ENCODE data around the gene GRIN3B. TPM values are rescaled to one million over a fixed set of nuclear protein-coding genes. Genes with fewer than 3 reads are reported as not detected.

GRIN3B gene
- total and polyA plus RNA-seq, 9 of the 15 experiments (the other 6 are each of a cell fraction or from before 2014, with no cell fraction given) = 0.06 to 0.95 (median 0.19) TPM; not detected in 6

- no peak for TF ChIP-seq THAP12 (CRISPR knock-in tag; IDR thresholded peaks at IDR 0.05)
- TF ChIP-seq ZNF24 (IDR thresholded peaks at IDR 0.05) = peak; percentile 48; the same call in 1 of the 2 replicates
- TF ChIP-seq, protein P1, sequence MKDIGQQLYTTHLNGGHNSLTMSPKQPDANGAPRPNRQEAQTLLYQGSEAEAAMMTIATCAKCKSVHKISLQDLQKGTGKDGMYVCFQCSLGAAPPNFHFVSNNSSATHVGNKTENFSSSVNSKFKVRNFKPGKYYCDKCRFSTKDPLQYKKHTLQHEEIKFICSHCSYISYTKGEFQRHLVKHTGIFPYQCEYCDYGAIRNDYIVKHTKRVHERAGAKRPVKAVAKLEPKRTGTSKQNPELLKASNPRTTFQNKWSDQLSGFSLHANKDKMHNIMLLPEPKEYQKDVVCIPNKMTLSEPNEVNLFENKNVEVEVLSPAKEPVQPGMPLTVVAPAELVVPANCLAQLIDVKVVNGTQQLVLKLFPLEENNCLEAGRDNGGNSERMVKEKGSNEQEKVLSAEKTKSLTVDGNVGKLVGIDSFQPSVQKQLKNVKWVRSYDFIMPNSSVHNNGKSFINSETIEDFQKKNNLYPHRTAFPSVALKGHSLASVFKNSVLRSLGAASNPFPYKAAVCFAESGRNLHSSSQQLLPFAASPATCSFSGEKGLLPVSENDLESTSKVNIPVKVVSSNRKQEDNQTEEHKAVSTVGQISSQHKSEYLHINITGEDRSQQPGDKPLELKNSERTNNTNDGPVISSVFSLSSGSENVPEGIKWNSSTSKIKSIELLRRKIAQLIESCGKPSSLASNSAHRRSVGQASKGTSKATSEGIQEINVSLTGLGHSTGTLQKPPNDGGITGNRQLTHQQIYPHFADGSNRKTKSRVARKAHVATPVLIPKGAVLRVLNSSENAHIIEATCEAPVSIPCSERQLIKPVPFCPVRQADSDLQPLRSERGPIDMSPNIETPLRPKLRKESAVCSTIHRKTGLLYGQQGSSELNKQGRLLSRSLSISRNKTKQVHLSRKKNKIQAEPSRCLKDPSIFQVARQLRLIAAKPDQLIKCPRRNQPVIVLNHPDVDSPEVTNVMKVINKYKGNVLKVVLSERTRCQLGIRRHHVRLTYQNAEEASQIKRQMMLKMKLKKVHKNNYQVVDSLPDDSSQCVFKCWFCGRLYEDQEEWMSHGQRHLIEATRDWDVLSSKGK (CRISPR knock-in tag; IDR thresholded peaks at IDR 0.05) = no peak
- no peak for TF ChIP-seq GTF2E2 (tag; IDR thresholded peaks at IDR 0.05)
- no peak for TF ChIP-seq HOMEZ (CRISPR knock-in tag; IDR thresholded peaks at IDR 0.05)
- TF ChIP-seq ZNF551 (CRISPR knock-in tag; IDR thresholded peaks at IDR 0.05) = no peak
- TF ChIP-seq, protein P2, sequence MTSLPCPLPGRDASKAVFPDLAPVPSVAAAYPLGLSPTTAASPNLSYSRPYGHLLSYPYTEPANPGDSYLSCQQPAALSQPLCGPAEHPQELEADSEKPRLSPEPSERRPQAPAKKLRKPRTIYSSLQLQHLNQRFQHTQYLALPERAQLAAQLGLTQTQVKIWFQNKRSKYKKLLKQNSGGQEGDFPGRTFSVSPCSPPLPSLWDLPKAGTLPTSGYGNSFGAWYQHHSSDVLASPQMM (CRISPR knock-in tag; IDR thresholded peaks at IDR 0.05) = no peak
- TF ChIP-seq, protein P3, sequence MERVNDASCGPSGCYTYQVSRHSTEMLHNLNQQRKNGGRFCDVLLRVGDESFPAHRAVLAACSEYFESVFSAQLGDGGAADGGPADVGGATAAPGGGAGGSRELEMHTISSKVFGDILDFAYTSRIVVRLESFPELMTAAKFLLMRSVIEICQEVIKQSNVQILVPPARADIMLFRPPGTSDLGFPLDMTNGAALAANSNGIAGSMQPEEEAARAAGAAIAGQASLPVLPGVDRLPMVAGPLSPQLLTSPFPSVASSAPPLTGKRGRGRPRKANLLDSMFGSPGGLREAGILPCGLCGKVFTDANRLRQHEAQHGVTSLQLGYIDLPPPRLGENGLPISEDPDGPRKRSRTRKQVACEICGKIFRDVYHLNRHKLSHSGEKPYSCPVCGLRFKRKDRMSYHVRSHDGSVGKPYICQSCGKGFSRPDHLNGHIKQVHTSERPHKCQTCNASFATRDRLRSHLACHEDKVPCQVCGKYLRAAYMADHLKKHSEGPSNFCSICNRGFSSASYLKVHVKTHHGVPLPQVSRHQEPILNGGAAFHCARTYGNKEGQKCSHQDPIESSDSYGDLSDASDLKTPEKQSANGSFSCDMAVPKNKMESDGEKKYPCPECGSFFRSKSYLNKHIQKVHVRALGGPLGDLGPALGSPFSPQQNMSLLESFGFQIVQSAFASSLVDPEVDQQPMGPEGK (CRISPR knock-in tag; IDR thresholded peaks at IDR 0.05; ENCODE audit: borderline replicate concordance) = no peak
- no peak for TF ChIP-seq U2AF2 (optimal IDR thresholded peaks at IDR 0.05; ENCODE audit: low read depth, low read length)
- no peak; the same call in 1 of the 2 replicates for TF ChIP-seq CC2D1A (IDR thresholded peaks at IDR 0.05)
- TF ChIP-seq ZNF644 (tag; IDR thresholded peaks at IDR 0.05; ENCODE audit: low read depth) = no peak
- TF ChIP-seq ZBTB9 (CRISPR knock-in tag; IDR thresholded peaks at IDR 0.05) = 0 out of 2 replicates have a peak, but pooled peaks have one; percentile 12
- no peak for TF ChIP-seq DEAF1 (CRISPR knock-in tag; IDR thresholded peaks at IDR 0.05)
These were observed 40.5 kb downstream of the GRIN3B start (continued) for GRCh38 chr19:1040476-1041271.

Data from K562 (cell line).